Measurements from ENCODE around the gene IL12RB2. TPM values are rescaled to one million over a fixed set of nuclear protein-coding genes. Genes with fewer than 3 reads are reported as not detected.
A peak's percentile ranks its signal among the peaks of the same experiment; 100 is the strongest.

The IL12RB2 gene
- polyA plus RNA-seq, 1 donor, result 0.65 TPM

DNA sequence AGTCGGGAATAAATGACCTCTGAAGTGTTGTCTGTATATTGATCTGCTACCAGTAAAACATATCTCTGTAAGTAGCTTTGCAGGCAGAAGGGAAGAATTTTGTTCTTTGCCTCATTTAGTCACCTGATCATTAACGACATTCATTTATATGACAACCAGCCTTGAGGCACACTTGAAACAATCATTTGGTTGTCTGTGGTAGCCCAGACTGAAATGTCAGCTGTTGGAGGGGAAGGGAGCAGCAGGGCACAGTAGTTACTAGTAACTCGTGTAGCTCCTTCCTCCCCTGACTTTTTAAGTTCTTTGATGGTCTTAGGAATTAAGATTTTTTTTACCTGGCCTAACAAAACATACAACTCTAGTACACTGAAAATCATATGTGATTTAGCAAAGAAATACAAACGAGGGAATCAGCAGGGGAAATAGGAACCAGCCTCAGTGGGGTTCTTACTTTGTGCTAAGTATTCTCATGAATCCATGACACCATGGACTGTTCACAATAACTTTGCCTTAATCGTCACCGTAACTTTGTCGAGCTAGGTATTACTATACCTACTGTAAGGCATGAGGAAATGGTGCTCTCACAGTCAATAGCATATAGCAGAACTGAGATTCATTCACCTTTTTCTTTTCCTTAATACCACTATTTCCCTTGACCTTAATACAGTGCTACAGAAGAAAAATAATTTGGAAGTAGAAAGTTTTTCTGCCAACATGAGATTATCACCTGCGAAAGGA, 6.4 kb downstream of the IL12RB2 start:
- no peak for DNase-seq

DNA sequence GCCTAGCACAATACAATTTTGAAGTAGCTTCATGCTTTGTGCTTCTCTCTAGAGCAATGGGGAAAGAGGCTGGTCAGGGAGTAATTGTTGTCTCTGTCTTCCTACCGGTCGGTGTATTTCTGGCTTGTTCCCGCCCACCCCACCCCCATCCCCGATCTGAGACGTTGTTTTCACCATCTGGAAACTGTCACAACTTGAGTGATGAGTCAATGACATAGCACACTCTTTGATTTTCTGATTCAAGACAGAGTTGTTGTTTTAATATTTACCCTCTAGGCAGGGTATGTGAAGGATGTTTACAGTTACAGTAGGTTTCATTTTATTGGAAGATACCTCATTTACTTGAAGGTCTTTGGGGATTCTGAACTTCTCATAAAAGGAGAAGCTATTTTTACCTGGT, 7.0 kb downstream of the IL12RB2 start:
- no peak for DNase-seq

DNA sequence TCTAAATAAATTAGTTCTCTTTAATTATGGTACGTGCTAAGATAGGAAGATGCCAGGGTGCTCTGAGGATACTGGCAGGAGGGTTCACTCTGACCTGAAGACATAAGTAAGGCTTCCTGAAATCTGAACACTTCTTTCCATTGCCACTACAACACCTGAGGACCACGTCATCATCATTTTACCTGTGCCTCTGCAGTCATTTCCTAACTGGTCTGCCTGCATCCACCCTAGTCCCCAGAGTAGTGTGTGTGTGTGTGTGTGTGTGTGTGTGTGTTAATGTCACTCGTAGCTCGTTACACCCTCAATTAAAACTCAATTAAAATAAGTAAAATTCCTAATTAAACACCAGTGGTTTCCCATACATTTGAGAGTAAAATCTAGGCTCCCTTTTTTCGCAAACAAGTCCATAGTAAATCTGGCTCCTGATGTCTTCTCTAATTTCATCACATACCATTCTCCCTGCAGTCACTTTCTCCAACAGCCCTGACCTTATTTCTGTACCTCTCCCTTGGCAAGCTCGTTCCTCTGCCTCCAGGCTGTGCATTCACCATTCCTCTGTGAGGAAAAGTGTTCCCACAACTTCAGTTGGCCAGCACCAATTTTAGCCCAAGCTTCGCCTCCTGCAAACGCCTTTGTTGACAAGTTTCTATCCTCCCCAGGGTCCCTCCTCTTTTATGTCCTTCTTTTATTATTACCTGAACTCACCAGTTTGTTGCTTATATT, 8.7 kb downstream of the IL12RB2 start:
- no peak for DNase-seq

DNA sequence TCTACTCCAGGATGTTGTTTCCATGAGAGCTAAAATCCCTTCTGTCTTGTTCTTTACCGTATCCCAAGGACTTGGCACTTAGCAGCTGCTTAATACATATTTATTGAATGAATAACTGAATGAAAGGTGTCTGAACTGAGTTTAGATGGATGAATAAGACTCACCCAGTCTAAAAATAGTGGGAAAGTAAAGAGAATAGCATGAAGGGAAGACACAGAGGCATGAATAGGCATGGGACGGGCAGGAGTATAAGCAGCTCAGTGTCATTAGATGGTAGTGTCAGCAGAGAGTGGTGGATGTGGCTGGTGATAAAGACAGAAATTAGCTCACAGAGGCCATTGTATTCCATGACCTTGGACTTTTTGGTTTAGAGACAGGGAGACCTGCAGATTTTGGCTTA, 9.2 kb downstream of the IL12RB2 start:
- no peak for DNase-seq

GRCh38 chr1:67317803-67318202, 10.1 kb downstream of the IL12RB2 start:
- no peak for DNase-seq

GRCh38 chr1:67322442-67322841, 14.8 kb downstream of the IL12RB2 start:
- no peak for DNase-seq

DNA sequence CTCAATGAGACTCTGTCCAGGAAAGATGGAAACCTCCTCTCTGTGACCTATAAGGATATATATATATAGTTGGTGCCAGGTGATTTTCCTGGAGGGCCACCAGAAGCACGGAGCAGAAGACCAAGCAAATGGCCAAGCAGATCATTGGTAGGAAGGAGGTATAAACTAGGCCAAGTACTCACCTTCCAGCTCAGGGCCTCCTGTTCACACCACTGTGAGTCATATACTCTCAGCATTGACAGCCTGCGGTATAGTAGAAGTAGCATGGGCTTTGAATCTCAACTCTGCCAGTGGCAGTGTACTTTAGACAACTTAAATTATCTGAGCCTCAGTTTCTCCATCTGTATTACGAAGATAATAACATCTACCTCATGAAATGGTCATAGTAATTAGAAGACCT, 15.4 kb downstream of the IL12RB2 start:
- DNase-seq, result no peak

GRCh38 chr1:67324068-67324467, 16.4 kb downstream of the IL12RB2 start:
- DNase-seq, result no peak

DNA sequence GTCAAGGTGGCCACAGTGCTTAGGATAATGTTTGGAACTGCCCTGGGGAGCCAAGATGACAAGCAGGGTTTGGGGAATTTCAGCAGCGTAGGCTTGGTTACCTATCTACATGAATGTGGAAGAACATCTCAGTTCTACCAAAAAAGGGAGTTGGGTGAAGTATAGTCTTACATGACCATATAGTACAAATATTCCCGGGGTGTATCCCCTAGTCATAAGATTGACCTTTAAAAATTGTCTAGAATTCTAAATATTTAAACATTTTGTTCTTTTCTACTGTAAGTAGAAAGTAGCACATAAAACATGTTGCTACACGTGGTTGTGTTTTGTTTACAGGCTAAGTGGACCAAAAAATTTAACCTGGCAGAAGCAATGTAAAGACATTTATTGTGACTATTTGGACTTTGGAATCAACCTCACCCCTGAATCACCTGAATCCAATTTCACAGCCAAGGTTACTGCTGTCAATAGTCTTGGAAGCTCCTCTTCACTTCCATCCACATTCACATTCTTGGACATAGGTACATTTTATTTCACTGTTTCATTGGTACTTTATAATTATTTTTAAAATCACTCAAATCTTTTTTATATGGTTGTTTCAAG, 20.3 kb downstream of the IL12RB2 start:
- no peak for DNase-seq

DNA sequence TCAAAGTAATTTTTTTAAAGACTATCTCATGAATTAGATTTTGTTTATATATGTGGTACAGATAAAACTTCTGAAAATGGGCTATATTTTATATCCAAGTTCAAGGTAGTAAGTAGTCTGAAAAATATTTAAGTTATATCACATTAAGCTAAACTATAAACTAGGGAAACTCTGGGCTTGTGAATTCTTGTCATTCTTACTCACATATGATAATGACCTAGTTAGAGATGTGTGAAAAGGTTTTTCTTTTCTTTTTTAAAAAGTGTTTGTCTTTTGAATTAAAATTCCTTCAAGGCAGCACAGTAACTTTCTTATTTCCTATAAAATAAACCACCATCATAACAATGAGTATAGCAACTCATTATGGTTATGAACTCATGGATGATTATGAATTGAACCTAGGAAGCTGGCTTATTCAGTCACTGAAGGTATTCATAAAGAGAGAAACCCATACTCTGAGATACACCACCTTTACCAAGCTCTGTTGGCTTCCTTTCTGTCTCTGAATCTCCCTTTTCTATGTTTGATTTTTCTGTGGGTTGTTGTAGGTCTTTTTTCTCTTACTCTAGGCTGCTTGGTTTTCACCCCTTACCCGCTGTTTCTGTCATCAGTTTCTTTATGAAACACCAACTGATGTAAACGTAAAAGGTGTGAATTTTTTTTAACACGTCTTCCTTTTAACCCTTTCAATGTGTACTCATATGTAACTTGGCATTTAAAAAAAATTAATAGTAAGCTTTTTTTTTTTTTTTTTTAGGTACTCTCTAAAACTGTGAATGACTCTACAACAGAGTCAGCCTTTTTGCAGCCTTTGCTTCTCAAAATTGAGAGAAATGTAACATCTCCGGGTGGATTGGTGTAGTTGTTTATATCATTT, 25.2 kb downstream of the IL12RB2 start:
- DNase-seq, result no peak

DNA sequence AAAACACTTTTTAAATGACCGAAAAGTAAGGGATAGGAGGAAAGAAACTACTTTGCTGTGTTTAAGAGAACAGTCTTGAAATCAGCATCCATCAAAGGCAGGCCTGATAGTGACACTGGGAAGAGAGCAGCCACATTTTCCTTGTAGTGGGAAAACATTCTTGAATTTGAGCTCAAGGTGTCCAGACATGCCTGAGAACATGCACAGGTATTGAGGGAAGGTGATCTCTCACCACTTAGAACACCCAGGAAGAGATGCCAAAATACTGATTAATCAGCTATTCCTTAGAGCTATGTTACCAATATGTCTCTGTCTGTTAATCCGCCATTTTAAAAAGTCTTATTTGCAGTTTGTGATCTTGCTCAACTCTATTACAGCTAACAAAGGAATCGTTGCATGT, 25.9 kb downstream of the IL12RB2 start:
- no peak for DNase-seq

- DNase-seq, result no peak
Observed at GRCh38 chr1:67335411-67335810, 27.7 kb downstream of the IL12RB2 start.

- DNase-seq, result no peak
Observed at GRCh38 chr1:67336157-67336556, 28.5 kb downstream of the IL12RB2 start.

GRCh38 chr1:67336783-67337182, 29.1 kb downstream of the IL12RB2 start:
- no peak for DNase-seq

GRCh38 chr1:67338642-67339041, 31.0 kb downstream of the IL12RB2 start:
- DNase-seq, result no peak

GRCh38 chr1:67339623-67340343, 32.1 kb downstream of the IL12RB2 start:
- no peak for DNase-seq

DNA sequence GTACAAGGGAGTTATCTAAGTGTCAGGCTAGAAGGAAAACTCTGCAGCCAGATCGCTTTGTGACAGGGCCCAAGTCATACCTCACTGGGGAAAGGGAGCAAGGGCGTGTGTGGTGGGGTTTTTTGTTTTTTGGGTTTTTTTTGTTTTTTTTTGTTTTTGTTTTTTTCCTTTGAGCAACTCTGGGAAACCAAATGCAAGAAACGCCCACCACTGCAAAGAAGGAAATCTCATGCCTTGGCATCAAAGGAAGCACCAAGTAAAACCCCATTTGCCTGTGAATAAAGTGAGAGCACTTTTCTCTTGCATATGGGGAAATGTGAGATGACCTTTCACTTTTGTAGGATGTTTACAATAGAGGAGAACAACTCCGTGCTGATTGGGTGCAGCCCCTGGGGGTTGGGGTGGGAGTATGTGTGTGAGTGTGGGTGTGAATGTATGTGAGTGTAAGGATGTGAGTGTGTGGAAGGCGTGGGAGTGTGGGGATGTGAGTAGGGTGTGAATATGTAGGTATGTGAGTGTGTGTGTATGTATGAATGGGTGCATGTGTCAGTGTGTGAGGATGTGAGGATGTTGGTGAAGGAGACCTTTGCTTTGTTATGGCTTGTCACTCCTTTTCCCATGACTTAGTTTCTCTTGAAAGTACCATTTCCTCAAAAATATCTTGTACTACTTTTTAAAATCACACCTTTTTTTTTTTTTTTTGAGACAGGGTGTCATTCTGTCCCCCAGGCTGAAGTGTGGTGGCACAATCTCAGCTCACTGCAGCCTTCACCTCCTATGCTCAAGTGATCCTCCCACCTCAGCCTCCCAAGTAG, 34.6 kb downstream of the IL12RB2 start:
- DNase-seq, result no peak

DNA sequence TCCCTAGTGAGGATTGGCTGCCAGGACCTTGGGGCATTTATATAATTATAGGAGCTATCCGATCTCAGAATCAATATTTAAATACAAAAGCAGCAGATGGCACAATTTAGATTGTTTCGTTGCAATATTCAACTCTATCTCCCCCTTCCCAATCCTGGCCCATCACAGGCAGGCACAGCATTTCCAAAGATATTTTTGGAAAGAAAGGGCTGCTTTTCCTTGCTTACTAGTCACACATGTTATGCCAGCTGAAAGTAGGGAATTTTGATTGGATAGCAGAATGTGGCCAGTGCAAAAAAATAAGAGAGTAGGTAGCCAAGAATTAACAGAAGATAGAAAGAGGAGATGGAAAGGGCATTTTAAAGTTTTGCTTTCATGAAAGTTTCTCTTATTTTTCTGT, 37.9 kb downstream of the IL12RB2 start:
- no peak for DNase-seq

GRCh38 chr1:67346982-67347381, 39.3 kb downstream of the IL12RB2 start:
- no peak for DNase-seq

GRCh38 chr1:67347688-67348472, 40.2 kb downstream of the IL12RB2 start:
- peak; percentile 65 for DNase-seq
